Body of pancreas (tissue), 4 donors: ENCODE results near the gene FAF2. TPM values are rescaled to one million over a fixed set of nuclear protein-coding genes. Genes with fewer than 3 reads are reported as not detected.

Source experiments
- ATAC-seq: fragments of 150-250 bp; one replicate; pipeline ENCODE4 v1.9.1; 2016
- DNase-seq, 4 donors: peaks; one replicate each; pipeline ENCODE4 v3.0.0-alpha.2; 2019
- H3K27ac ChIP-seq, 4 donors: fragments of 200-600 bp; sonication (generic); 1 replicate in 3 of 4; 2 replicates in 1 of 4; pipeline versions ENCODE4 v1.5.1 to v1.6.1; 2016 to 2019; ENCODE audit warnings: mild to moderate bottlenecking in 1 of 4, mixed read lengths in 1 of 4, moderate library complexity in 1 of 4
- H3K27me3 ChIP-seq, 2 donors: fragments of 200-600 bp; sonication (generic); one replicate each; pipeline ENCODE4 v1.6.0; 2016; ENCODE audit warnings: mild to moderate bottlenecking in 1 of 2
- H3K36me3 ChIP-seq, 2 donors: fragments of 200-600 bp; sonication (generic); replicated peaks in 1 of 2; 2 replicates each; pipeline ENCODE4 v1.5.1; 2016; ENCODE audit warnings: low read depth in 2 of 2; ENCODE audit not compliant: insufficient read depth in 1 of 2
- H3K4me1 ChIP-seq: fragments of 200-600 bp; sonication (generic); one replicate; pipeline ENCODE4 v1.6.0; 2016
- H3K4me3 ChIP-seq, 2 donors: fragments of 200-600 bp; sonication (generic); 1 replicate in 1 of 2; 2 replicates in 1 of 2; pipeline ENCODE4 v1.5.1; 2016 to 2019
- H3K9me3 ChIP-seq, 3 donors: fragments of 200-600 bp; sonication (generic); 1 replicate in 2 of 3; 2 replicates in 1 of 3; pipeline ENCODE4 v1.5.1; 2016
- CTCF ChIP-seq, 7 experiments: fragments of 450-650 bp in 4 of 7; fragments of 200-600 bp in 3 of 7; sonication (generic) in 3 of 7; IDR thresholded peaks; one replicate each; pipeline ENCODE4 v1.5.1; 2016 to 2019; ENCODE audit warnings: antibody characterized with exemption in 7 of 7
- POLR2A ChIP-seq, 3 donors: fragments of 450-650 bp; IDR thresholded peaks; one replicate each; pipeline ENCODE4 v1.6.1; 2016; ENCODE audit warnings: antibody characterized with exemption in 3 of 3, mild to moderate bottlenecking in 2 of 3
- WGBS, 2 donors: methylation state at CpG; one replicate each; pipeline ENCODE4 v1.1.5; 2017; 5-methylcytosine and 5-hydroxymethylcytosine counted together
- intact Hi-C: fragments of 100-400 bp; cut with DNase I; formaldehyde crosslinking; loops from one replicate; pipeline ENCODE4 v1.15.1; 2023
- total RNA-seq, 2 donors: library from RNA; depleted of rRNA; stranded (reverse); fragments of >200 nt; gene quantifications; one replicate each; pipeline ENCODE4 v1.1.0, GENCODE V29; 2016

Gene FAF2
- total RNA-seq, 2 donors from 2014 or later, result 15.8 to 44.2 TPM

GRCh38 chr5:176425791-176426190 is 22.4 kb upstream of the FAF2 start:
- no peaks in the 10 kb centered on the region for H3K4me1 ChIP-seq
- 68 to 81% methylated on average over 1 of the region's 1 CpG for WGBS, 2 donors
- no peaks in the 10 kb centered on the region for H3K27me3 ChIP-seq
- intact Hi-C loops, result no loop called here
- DNase-seq (no peak), ATAC-seq (no peak)
- no peaks in the 10 kb centered on the region for H3K9me3 ChIP-seq
- TF ChIP-seq POLR2A (IDR thresholded peaks at IDR 0.05) (no peak), CTCF (IDR thresholded peaks at IDR 0.05) (no peak)
- no peak overlapping the region for H3K4me3 ChIP-seq
- no peaks in the 10 kb centered on the region for H3K36me3 ChIP-seq
- H3K27ac ChIP-seq, result no peak overlapping the region

- H3K4me1 ChIP-seq, result no peaks in the 10 kb centered on the region
- TF ChIP-seq POLR2A (IDR thresholded peaks at IDR 0.05), result no peak
- TF ChIP-seq CTCF (IDR thresholded peaks at IDR 0.05), result no peak
- ATAC-seq (no peak), DNase-seq (no peak)
- 44 to 65% methylated on average over 1 of the region's 1 CpG for WGBS, 2 donors
- intact Hi-C loops, result no loop called here
- H3K36me3 ChIP-seq, result no peaks in the 10 kb centered on the region
- no peak overlapping the region for H3K4me3 ChIP-seq
- no peaks in the 10 kb centered on the region for H3K9me3 ChIP-seq
- H3K27me3 ChIP-seq, result no peaks in the 10 kb centered on the region
- no peak overlapping the region for H3K27ac ChIP-seq
Measured at GRCh38 chr5:176426876-176427275, 21.3 kb upstream of the FAF2 start.

- Histone ChIP-seq H3K9me3 (no peaks in the 10 kb centered on the region), H3K27me3 (no peaks in the 10 kb centered on the region), H3K27ac (no peak overlapping the region), H3K4me1 (no peaks in the 10 kb centered on the region), H3K36me3 (no peaks in the 10 kb centered on the region), H3K4me3 (no peak overlapping the region)
- intact Hi-C loops, result no loop called here
- no peak for ATAC-seq
- TF ChIP-seq CTCF (IDR thresholded peaks at IDR 0.05), result no peak
- TF ChIP-seq POLR2A (IDR thresholded peaks at IDR 0.05), result no peak
- no peak for DNase-seq
- 60 to 64% methylated on average over 4 of the region's 4 CpGs for WGBS, 2 donors
Measured at GRCh38 chr5:176427971-176428370, 20.2 kb upstream of the FAF2 start.

- DNase-seq, result no peak
- no peak for ATAC-seq
- H3K27me3 ChIP-seq, result no peaks in the 10 kb centered on the region
- WGBS, 2 donors, result 50 to 64% methylated on average over 4 of the region's 4 CpGs
- H3K36me3 ChIP-seq, result no peaks in the 10 kb centered on the region
- H3K27ac ChIP-seq, result no peak overlapping the region
- intact Hi-C loops, result no loop called here
- TF ChIP-seq POLR2A (IDR thresholded peaks at IDR 0.05) (no peak), CTCF (IDR thresholded peaks at IDR 0.05) (no peak)
- no peak overlapping the region for H3K4me3 ChIP-seq
- no peaks in the 10 kb centered on the region for H3K9me3 ChIP-seq
- H3K4me1 ChIP-seq, result no peaks in the 10 kb centered on the region
Measured at GRCh38 chr5:176429972-176430371, 18.2 kb upstream of the FAF2 start.

GRCh38 chr5:176432707-176433106 is 15.5 kb upstream of the FAF2 start:
- DNase-seq (no peak), ATAC-seq (no peak)
- Histone ChIP-seq H3K4me3 (no peak overlapping the region), H3K4me1 (no peaks in the 10 kb centered on the region), H3K36me3 (no peaks in the 10 kb centered on the region), H3K27me3 (peaks cover 0 to under 1% of the 10 kb centered on the region in 2 donors), H3K9me3 (no peaks in the 10 kb centered on the region), H3K27ac (no peak overlapping the region)
- intact Hi-C loops, result no loop called here
- WGBS, 2 donors, result 85 to 89% methylated on average over 4 to 5 of the region's 5 CpGs
- TF ChIP-seq POLR2A (IDR thresholded peaks at IDR 0.05) (no peak), CTCF (IDR thresholded peaks at IDR 0.05) (no peak)
